Measurements from ENCODE around the gene TOM1.
"Not testable (repeated sequence)": the region's sequence is repeated elsewhere in the genome, so short reads cannot be mapped to it uniquely, and the experiment has no call there.

Gene TOM1

DNA sequence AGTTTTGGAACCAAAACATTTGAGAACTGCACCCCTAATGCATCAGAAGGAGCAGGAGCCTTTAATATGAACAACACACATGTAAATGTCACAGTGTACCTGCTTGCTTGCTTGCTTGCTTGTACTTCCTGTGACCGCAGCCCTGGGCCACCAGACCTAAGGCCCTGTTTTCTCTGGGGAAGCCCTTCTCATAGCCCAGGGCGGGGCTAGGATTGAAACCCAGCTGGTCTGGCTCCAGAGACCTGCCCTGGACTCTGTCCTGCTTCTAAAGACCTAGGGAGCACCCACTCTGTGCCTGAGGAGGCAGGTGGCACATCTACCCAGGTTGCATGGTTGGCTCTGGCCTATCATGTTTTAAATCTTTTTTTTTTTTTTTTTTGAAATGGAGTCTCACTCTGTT is 92.7 kb downstream of the TOM1 start:
- in situ Hi-C loops (cut with HindIII; ENCODE audit: low sequenced_read_pairs) = no loop called here
- no peak overlapping the region for H3K4me3 ChIP-seq (ENCODE audit: low read depth, low read length)
- TF ChIP-seq, protein P1, sequence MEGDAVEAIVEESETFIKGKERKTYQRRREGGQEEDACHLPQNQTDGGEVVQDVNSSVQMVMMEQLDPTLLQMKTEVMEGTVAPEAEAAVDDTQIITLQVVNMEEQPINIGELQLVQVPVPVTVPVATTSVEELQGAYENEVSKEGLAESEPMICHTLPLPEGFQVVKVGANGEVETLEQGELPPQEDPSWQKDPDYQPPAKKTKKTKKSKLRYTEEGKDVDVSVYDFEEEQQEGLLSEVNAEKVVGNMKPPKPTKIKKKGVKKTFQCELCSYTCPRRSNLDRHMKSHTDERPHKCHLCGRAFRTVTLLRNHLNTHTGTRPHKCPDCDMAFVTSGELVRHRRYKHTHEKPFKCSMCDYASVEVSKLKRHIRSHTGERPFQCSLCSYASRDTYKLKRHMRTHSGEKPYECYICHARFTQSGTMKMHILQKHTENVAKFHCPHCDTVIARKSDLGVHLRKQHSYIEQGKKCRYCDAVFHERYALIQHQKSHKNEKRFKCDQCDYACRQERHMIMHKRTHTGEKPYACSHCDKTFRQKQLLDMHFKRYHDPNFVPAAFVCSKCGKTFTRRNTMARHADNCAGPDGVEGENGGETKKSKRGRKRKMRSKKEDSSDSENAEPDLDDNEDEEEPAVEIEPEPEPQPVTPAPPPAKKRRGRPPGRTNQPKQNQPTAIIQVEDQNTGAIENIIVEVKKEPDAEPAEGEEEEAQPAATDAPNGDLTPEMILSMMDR (IDR thresholded peaks at IDR 0.05; ENCODE audit: low read depth, low read length, missing control alignments) = no peak
- DNase-seq (ENCODE audit: low read depth) = no peak

DNA sequence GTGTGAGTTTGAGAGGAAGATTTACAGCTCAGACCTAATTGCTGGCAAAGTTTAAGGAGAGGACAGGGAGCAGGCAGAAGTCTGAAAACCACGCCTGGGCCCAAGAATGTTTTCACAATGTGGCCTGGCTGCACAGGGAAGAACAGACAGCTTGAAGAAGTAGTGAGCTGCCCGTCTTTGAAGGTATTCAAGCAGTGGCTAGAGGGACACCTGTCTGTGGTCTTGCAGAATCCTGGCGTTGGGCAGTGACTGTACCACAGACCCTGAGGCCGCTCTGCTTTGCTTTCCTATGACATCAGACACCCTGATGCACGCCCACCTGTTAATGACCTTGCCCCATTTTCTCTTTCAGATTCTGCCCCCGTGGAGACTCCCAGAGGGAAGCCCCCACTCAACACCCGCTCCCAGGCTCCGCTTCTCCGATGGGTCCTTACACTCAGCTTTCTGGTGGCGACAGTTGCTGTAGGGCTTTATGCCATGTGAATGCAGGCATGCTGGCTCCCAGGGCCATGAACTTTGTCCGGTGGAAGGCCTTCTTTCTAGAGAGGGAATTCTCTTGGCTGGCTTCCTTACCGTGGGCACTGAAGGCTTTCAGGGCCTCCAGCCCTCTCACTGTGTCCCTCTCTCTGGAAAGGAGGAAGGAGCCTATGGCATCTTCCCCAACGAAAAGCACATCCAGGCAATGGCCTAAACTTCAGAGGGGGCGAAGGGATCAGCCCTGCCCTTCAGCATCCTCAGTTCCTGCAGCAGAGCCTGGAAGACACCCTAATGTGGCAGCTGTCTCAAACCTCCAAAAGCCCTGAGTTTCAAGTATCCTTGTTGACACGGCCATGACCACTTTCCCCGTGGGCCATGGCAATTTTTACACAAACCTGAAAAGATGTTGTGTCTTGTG is 93.7 kb downstream of the TOM1 start:
- in situ Hi-C loops (cut with HindIII; ENCODE audit: low sequenced_read_pairs) = no loop called here

DNA sequence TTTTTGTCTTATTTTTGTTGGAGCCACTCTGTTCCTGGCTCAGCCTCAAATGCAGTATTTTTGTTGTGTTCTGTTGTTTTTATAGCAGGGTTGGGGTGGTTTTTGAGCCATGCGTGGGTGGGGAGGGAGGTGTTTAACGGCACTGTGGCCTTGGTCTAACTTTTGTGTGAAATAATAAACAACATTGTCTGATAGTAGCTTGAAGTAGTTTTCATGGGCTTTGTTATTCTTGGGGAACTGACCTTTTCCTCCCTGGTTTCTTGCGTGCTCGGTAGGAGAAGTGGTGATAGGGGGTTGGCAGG is 94.3 kb downstream of the TOM1 start:
- in situ Hi-C loops (cut with HindIII; ENCODE audit: low sequenced_read_pairs) = no loop called here
- no peak overlapping the region for H3K4me3 ChIP-seq (ENCODE audit: low read depth, low read length)
- DNase-seq (ENCODE audit: low read depth) = no peak
- TF ChIP-seq, protein P1 (IDR thresholded peaks at IDR 0.05; ENCODE audit: low read depth, low read length, missing control alignments) = no peak

More for the DNA sequence above, 93.7 kb downstream of the TOM1 start:
- no peak overlapping the region for H3K4me3 ChIP-seq (ENCODE audit: low read depth, low read length)
- TF ChIP-seq, protein P1 (IDR thresholded peaks at IDR 0.05; ENCODE audit: low read depth, low read length, missing control alignments) = no peak
- DNase-seq (ENCODE audit: low read depth) = no peak

DNA sequence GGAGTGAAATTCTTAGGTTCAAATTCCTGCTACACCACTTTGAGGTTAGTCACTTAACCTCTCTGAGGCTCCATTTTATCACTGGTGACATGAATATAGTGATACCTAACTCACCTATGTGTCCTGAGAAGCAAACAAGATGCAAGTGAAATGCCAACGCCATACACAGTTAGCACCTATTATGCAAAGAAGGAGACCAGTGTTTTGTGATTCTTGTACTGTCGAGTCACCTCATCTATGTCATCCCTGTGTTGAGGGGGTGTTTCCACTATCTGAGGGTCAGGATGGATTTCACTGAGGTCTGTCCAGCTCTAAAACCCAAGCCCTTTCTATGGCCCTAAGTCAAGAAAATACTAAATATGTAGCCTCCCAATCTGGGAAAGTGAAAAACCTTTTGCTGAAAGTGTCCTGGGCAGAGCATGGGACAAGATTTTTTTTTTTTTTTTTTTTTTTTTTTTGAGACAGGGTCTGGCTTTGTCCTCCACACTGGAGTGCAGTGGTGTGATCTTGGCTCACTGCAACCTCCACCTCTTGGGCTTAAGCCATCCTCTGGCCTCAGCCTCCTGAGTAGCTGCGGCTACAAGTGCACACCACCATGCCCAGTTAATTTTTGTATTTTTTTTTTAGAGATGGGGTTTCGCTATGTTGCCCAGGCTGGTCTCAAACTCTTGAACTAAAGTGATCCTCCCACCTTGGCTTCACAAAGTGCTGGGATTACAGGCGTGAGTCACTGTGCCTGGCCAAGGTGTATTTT is 95.3 kb downstream of the TOM1 start:
- in situ Hi-C loops (cut with HindIII; ENCODE audit: low sequenced_read_pairs) = no loop called here
- DNase-seq (ENCODE audit: low read depth) = no peak
- no peak overlapping the region for H3K4me3 ChIP-seq (ENCODE audit: low read depth, low read length)
- TF ChIP-seq, protein P1 (IDR thresholded peaks at IDR 0.05; ENCODE audit: low read depth, low read length, missing control alignments) = no peak

DNA sequence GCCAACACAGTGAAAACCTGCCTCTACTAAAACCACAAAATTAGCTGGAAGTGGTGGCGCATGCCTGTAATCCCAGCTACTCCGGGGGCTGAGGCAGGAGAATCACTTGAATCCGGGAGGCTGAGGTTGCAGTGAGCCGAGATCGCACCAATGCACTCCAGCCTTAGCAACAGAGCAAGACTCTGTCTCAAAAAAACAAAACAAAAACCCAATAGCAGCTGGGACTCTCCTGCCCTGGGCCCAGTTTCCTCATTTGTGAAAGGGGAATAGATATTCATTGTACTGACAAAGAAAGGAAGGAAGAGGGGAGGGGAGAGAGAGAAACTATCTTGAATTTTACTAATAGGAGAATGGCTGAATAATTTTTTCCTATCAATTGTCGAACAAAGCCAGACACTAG is 96.9 kb downstream of the TOM1 start:
- H3K4me3 ChIP-seq (ENCODE audit: low read depth, low read length); DNase-seq (ENCODE audit: low read depth); in situ Hi-C loops (cut with HindIII; ENCODE audit: low sequenced_read_pairs): not testable (repeated sequence)

DNA sequence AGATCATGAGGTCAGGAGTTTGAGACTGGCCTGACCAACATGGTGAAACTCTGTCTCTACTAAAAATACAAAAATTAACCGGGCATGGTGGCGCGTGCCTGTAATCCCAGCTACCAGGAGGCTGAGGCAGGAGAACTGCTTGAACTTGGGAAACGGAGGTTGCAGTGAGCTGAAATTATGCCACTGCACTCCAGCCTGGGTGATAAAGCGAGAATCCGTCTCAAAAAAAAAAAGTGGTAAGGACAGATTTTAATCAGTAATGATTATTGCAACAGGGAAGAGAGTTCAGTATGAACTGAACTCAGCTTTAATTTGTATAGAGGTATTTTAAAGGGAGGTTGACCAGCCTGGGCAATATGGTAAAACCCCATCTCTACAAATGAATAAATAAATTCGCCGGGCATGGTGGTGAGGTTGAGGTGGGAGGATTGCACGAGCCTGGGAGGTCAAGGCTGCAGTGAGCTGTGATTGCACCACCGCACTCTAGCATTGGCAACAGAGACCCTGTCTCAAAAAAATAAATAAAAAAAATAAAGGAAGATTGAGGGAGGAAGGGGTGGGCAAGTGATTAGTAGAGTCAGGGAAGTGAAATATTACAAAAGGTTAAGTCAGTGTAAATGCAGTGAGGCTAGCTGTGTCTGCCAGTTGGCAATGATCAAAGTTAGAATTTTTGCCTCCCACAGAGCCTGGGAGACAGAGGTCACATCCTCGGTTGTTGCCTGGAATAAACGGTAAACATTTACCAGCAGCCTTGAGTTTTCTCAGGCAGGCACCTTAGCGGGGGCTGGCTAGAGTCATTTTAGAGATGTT is 97.6 kb downstream of the TOM1 start:
- in situ Hi-C loops (cut with HindIII; ENCODE audit: low sequenced_read_pairs) = no loop called here
- peak; percentile 59 for DNase-seq (ENCODE audit: low read depth)

More for the DNA sequence above, 97.6 kb downstream of the TOM1 start:
- TF ChIP-seq, protein P1 (IDR thresholded peaks at IDR 0.05; ENCODE audit: low read depth, low read length, missing control alignments) = no peak
- no peak overlapping the region for H3K4me3 ChIP-seq (ENCODE audit: low read depth, low read length)
